Measurements from ENCODE around the gene TMEM270.

DNA sequence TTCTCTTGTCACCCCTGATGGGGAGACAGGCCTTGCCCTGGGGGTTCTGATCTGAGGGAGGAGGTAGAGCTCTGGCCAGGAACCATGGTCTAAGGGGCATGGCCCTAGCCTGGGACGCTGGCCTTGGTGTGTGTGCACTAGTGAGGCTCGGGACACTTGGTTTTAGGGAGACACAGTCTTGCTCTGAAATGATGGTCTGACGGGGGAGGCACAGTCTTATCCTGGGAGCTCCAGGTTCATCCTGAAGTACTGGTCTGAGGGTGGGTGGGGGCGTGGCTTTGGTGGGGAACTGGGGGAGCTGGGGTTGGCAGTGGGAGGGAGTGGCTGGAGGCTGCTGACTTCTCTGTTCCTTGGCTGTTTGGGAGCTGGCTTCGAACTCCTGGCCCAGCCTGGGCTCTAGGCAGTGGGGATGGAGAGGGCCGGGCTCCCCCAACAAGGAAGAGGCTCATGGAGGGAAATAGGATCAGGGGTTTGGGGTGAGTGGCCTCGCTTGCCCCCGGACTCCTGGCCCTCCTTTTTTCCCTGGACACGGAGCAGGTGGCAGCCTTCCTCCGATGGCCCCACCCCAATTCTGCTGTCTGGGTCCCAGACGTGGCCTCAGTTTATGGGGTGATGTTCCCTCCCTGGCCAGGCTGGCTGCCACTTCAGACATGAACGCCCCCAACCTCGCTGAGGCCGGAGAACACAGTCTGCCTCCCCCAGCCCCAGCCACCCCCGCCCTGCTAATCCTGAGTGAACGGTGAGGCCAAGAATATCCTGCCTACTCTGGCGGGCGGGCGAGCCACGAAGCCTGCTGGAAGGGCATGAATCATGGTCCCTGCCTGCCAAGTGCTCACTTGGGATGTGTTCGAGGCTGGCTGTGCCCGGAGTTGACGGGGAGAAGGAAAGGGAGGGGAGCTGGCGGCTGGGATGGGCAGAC, 43.5 kb downstream of the TMEM270 start:
- no peak for TF ChIP-seq EZH2phosphoT487 (IDR thresholded peaks at IDR 0.05; ENCODE audit: borderline replicate concordance, low read length)
- TF ChIP-seq, protein P1, sequence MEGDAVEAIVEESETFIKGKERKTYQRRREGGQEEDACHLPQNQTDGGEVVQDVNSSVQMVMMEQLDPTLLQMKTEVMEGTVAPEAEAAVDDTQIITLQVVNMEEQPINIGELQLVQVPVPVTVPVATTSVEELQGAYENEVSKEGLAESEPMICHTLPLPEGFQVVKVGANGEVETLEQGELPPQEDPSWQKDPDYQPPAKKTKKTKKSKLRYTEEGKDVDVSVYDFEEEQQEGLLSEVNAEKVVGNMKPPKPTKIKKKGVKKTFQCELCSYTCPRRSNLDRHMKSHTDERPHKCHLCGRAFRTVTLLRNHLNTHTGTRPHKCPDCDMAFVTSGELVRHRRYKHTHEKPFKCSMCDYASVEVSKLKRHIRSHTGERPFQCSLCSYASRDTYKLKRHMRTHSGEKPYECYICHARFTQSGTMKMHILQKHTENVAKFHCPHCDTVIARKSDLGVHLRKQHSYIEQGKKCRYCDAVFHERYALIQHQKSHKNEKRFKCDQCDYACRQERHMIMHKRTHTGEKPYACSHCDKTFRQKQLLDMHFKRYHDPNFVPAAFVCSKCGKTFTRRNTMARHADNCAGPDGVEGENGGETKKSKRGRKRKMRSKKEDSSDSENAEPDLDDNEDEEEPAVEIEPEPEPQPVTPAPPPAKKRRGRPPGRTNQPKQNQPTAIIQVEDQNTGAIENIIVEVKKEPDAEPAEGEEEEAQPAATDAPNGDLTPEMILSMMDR (IDR thresholded peaks at IDR 0.05; ENCODE audit: low read depth, low read length, poor library complexity, severe bottlenecking): no peak

Measured in DOHH2 (cell line).